Measurements from ENCODE around the gene PPIG. TPM values are rescaled to one million over a fixed set of nuclear protein-coding genes. Genes with fewer than 3 reads are reported as not detected.
A peak's percentile ranks its signal among the peaks of the same experiment; 100 is the strongest.

The PPIG gene
- total and polyA plus RNA-seq, 9 of the 15 experiments (the other 6 are each of a cell fraction or from before 2014, with no cell fraction given), result 52.5 to 166 (median 124) TPM

DNA sequence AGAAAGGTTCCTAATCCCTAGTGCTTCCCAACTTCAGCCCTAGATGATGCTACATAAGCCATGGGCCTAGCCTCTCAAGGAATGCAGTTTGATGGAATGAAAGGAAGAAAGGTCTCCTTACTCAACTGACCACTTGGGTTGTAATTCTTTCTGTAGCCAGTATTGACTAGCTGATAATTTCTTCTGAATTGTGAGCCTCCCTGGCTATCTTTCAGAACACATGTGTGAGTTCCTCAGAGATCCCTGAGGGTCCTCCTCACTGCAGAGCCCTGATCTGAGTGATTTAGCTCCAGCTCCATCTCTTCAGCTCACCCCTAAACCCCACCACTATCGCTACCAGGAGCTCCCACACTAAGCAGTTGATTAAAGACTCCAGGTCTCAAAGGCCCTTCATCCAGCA, 78.6 kb downstream of the PPIG start:
- H3K27ac ChIP-seq (ENCODE audit: extremely low read depth, low read depth, low read length), result peak overlapping the region; percentile 53; the same call in 2 of the 3 replicates
- in situ Hi-C loops (cut with MboI), result no loop called here
- TF ChIP-seq ZNF551 (CRISPR knock-in tag; IDR thresholded peaks at IDR 0.05), result no peak
- no peak for TF ChIP-seq PCBP2 (IDR thresholded peaks at IDR 0.05; ENCODE audit: low read depth, low read length, poor library complexity, severe bottlenecking)
- peak; percentile 52 to 67; a peak in 3 of 4 replicates for TF ChIP-seq TRIM24 (IDR thresholded peaks at IDR 0.05)
- no peak for TF ChIP-seq MEF2D (tag; conservative IDR thresholded peaks at IDR 0.05; ENCODE audit: low read depth)
- TF ChIP-seq CBFA2T3 (IDR thresholded peaks at IDR 0.05), result peak; percentile 93
- TF ChIP-seq HMBOX1 (IDR thresholded peaks at IDR 0.05), result peak; percentile 74
- peak; percentile 77 for TF ChIP-seq MTA3 (IDR thresholded peaks at IDR 0.05; ENCODE audit: borderline replicate concordance)
- no peak for TF ChIP-seq CREB5 (CRISPR knock-in tag; IDR thresholded peaks at IDR 0.05)
- no peak for TF ChIP-seq NFATC3 (IDR thresholded peaks at IDR 0.05)
- TF ChIP-seq ARNT (IDR thresholded peaks at IDR 0.05), result 0 out of 4 replicates have a peak, but pooled peaks of 1 of the 2 experiments have one; percentile 19
- no peak for TF ChIP-seq PHF21A (IDR thresholded peaks at IDR 0.05; ENCODE audit: borderline replicate concordance, low read depth)
- TF ChIP-seq SREBF1 (IDR thresholded peaks at IDR 0.05; ENCODE audit: borderline replicate concordance, low read depth, low read length), result no peak
- TF ChIP-seq CCNT2 (IDR thresholded peaks at IDR 0.05; ENCODE audit: borderline replicate concordance, extremely low read depth, insufficient read length, low read depth, low read length), result peak; percentile 65
- peak; percentile 88 for TF ChIP-seq MEIS2 (IDR thresholded peaks at IDR 0.05; ENCODE audit: partially characterized antibody)
- no peak for TF ChIP-seq ARID4B (CRISPR knock-in tag; IDR thresholded peaks at IDR 0.05)
- TF ChIP-seq SRSF7 (optimal IDR thresholded peaks at IDR 0.05; ENCODE audit: low read depth, low read length), result no peak

More for the DNA sequence above, 78.6 kb downstream of the PPIG start:
- no peak overlapping the region for H3K4me3 ChIP-seq
- DNase-seq (ENCODE audit: extremely low read depth in 1 of 4, low spot score in 3 of 4), result peak; percentile 64 to 92 (median 80)
- intact Hi-C loops (cut with micrococcal nuclease), result loop anchor here (10.0 kb wide), 1 partner anchor 262 kb away; no protein-coding TSS in a partner anchor
- peak overlapping the region; percentile 0; the same call in 1 of the 2 replicates for H2AFZ ChIP-seq (ENCODE audit: low read depth, low read length)
- FAIRE-seq, result peak; percentile 82
- peak overlapping the region in 1 of 2 experiments; percentile 46; a peak in 1 of 4 replicates for H3K9ac ChIP-seq (ENCODE audit: insufficient read depth in 1 of 2, low read depth in 2 of 2, low read length in 2 of 2)
- H3K36me3 ChIP-seq (ENCODE audit: control insufficient read depth, insufficient read depth, low read length), result no peaks in the 10 kb centered on the region
- H3K27me3 ChIP-seq (ENCODE audit: control insufficient read depth in 2 of 2, insufficient read depth in 2 of 2, low read length in 2 of 2), result no peaks in the 10 kb centered on the region
- no peaks in the 10 kb centered on the region for H4K20me1 ChIP-seq (replicated peaks; ENCODE audit: control insufficient read depth, insufficient read depth, low read length)
- peak overlapping the region; percentile 57 for H3K4me2 ChIP-seq (ENCODE audit: insufficient read depth, low read length)
- ChIA-PET CTCF (ENCODE audit: low intra/inter-chr PET ratio) (interaction anchor here (0.6 to 0.7 kb wide), 2 partner anchors 130 to 140 kb away, joined by 3 read pairs; no protein-coding TSS in a partner anchor), POLR2A (interaction anchor here (0.9 kb wide), 1 partner anchor 17 kb away, joined by 4 read pairs; no protein-coding TSS in a partner anchor)
- H3K9me3 ChIP-seq (replicated peaks; ENCODE audit: control insufficient read depth, insufficient read depth, low read depth, low read length), result no peaks in the 10 kb centered on the region
- H3K9me1 ChIP-seq (ENCODE audit: control insufficient read depth, insufficient read depth, low read length), result no peaks in the 10 kb centered on the region
- WGBS (ENCODE audit: insufficient coverage, low coverage, missing lambda C conversion rate), result 7% methylated on average over 1 of the region's 1 CpG
- no peaks in the 10 kb centered on the region for H3K79me2 ChIP-seq (ENCODE audit: control insufficient read depth, insufficient read depth, low read length)
- H3K4me1 ChIP-seq (replicated peaks in 1 of 2; ENCODE audit: control insufficient read depth in 2 of 2, insufficient read depth in 2 of 2, low read length in 2 of 2), result peaks cover 10 to 57% of the 10 kb centered on the region in 2 experiments
- ATAC-seq, result peak; percentile 71
- BruUV-seq (replicated peaks), result no TSS peak
